BJ (cell line): ENCODE measurements around the gene AKTIP. TPM values are rescaled to one million over a fixed set of nuclear protein-coding genes. Genes with fewer than 3 reads are reported as not detected.

Source experiments
- CTCF ChIA-PET: fragments of 350-600 bp; formaldehyde crosslinking; extraction: SDS; loops from one replicate; lab custom pipeline; 2021; ENCODE audit warnings: antibody characterized with exemption, inconsistent platforms; lab: Yijun Ruan, JAX
- POLR2A ChIA-PET: fragments of 300-600 bp; sonication (Branson Sonifier 250); formaldehyde crosslinking; extraction: SDS; loops from one replicate; lab custom pipeline; 2021; ENCODE audit warnings: antibody characterized with exemption; lab: Charles Lee
- DNase-seq: peaks from one replicate; pipeline ENCODE4 v3.0.0-alpha.2; 2011; ENCODE audit warnings: low read depth
- H3K27me3 ChIP-seq: 2 replicates; pipeline ENCODE4 v1.6.0; 2011; ENCODE audit warnings: low read length; ENCODE audit not compliant: control insufficient read depth, insufficient read depth
- H3K36me3 ChIP-seq: 2 replicates; pipeline ENCODE4 v1.5.1; 2011; ENCODE audit warnings: low read length; ENCODE audit not compliant: control insufficient read depth, insufficient read depth
- H3K4me3 ChIP-seq: 2 replicates; pipeline ENCODE4 v1.5.1; 2011; ENCODE audit warnings: low read depth, mild to moderate bottlenecking, control low read depth, low read length
- CTCF ChIP-seq: IDR thresholded peaks from 2 replicates; pipeline ENCODE4 v1.5.1; 2011; ENCODE audit warnings: low read depth, mild to moderate bottlenecking, control low read depth, inconsistent platforms, low read length, moderate library complexity; ENCODE audit not compliant: insufficient read depth
- polyA minus RNA-seq: library from RNA; depleted of rRNA, polyadenylated mRNA; stranded (reverse); fragments of >200 nt; gene quantifications from 2 replicates; pipeline ENCODE4 v1.2.3, GENCODE V29; 2011; rRNA and poly(A)+ RNA removed
- polyA plus RNA-seq: library from polyadenylated mRNA; depleted of rRNA; stranded (reverse); fragments of >200 nt; gene quantifications from 2 replicates; pipeline ENCODE4 v1.2.3, GENCODE V29; 2011; rRNA removed

The AKTIP gene
- polyA plus RNA-seq (26.0 and 32.8 TPM in 2 replicates), polyA minus RNA-seq (12.9 and 16.5 TPM in 2 replicates)

GRCh38 chr16:53502331-53503269 is at the start of gene AKTIP:
TSS of gene AKTIP (minus strand) at chr16:53503209. CDS start at chr16:53500259, 2,950 bp downstream.
- no peak for TF ChIP-seq CTCF
- no peaks in the 10 kb centered on the region for H3K27me3 ChIP-seq
- H3K4me3 ChIP-seq, result peak within 1 kb of the TSS; percentile 90
- no peaks in the 10 kb centered on the region; the same call in 1 of the 2 replicates for H3K36me3 ChIP-seq
- ChIA-PET CTCF (no interaction called here), POLR2A (interaction anchor here (1.5 kb wide), 1 partner anchor 8 kb away, joined by 3 read pairs; no protein-coding TSS in a partner anchor)
- DNase-seq, result no peak

- CTCF ChIA-PET, result interaction anchor here (0.6 to 2.2 kb wide), 25 partner anchors 9 to 1915 kb away, joined by 3 to 12 read pairs (median 4); no protein-coding TSS in a partner anchor
- peak; percentile 78 for TF ChIP-seq CTCF
- DNase-seq, result peak; percentile 49
- H3K36me3 ChIP-seq, result no peaks in the 10 kb centered on the region
- POLR2A ChIA-PET, result interaction anchor here (0.5 kb wide), 1 partner anchor 1999 kb away, joined by 3 read pairs; no protein-coding TSS in a partner anchor
- no peak overlapping the region for H3K4me3 ChIP-seq
- peaks cover 18% of the 10 kb centered on the region for H3K27me3 ChIP-seq
These were observed 47.1 kb upstream of the AKTIP start for GRCh38 chr16:53549970-53550690.

- no peak for DNase-seq
- no peak for TF ChIP-seq CTCF
- CTCF ChIA-PET, result interaction anchor here (1.3 kb wide), 1 partner anchor 1711 kb away, joined by 3 read pairs; no protein-coding TSS in a partner anchor
- Histone ChIP-seq H3K36me3 (no peaks in the 10 kb centered on the region), H3K4me3 (no peak overlapping the region), H3K27me3 (peaks cover 10% of the 10 kb centered on the region)
- POLR2A ChIA-PET, result no interaction called here
These were observed 44.0 kb upstream of the AKTIP start for GRCh38 chr16:53546988-53547391.

- DNase-seq, result no peak
- Histone ChIP-seq H3K4me3 (no peak overlapping the region), H3K27me3 (peaks cover 5% of the 10 kb centered on the region; the same call in 1 of the 2 replicates), H3K36me3 (no peaks in the 10 kb centered on the region)
- no peak for TF ChIP-seq CTCF
- ChIA-PET POLR2A (no interaction called here), CTCF (interaction anchor here (0.7 to 1.4 kb wide), 2 partner anchors 35 to 212 kb away, joined by 3 to 4 read pairs; no protein-coding TSS in a partner anchor)
These were observed 42.4 kb upstream of the AKTIP start for GRCh38 chr16:53545433-53545832.
